Colonic mucosa (tissue), 4 donors: ENCODE results near the gene RTCA. TPM values are rescaled to one million over a fixed set of nuclear protein-coding genes. Genes with fewer than 3 reads are reported as not detected.

Experiments
- DNase-seq: peaks from one replicate; pipeline ENCODE4 v3.0.0-alpha.2; 2020
- H3K27ac ChIP-seq: fragments of 200-600 bp; one replicate; pipeline ENCODE4 v1.8.0; 2021
- H3K27me3 ChIP-seq: fragments of 200-600 bp; one replicate; pipeline ENCODE4 v1.8.0; 2021
- H3K36me3 ChIP-seq: fragments of 200-600 bp; one replicate; pipeline ENCODE4 v1.8.0; 2021
- H3K4me1 ChIP-seq: fragments of 200-600 bp; one replicate; pipeline ENCODE4 v1.8.0; 2021; ENCODE audit warnings: mild to moderate bottlenecking
- H3K4me3 ChIP-seq: fragments of 200-600 bp; one replicate; pipeline ENCODE4 v1.8.0; 2021
- H3K9ac ChIP-seq, 2 donors: one replicate each; pipeline ENCODE4 v1.7.0; 2013; ENCODE audit warnings: control low read depth in 2 of 2, low read depth in 2 of 2, low read length in 2 of 2
- H3K9me3 ChIP-seq: fragments of 200-600 bp; one replicate; pipeline ENCODE4 v1.8.0; 2021
- CTCF ChIP-seq: fragments of 200-600 bp; IDR thresholded peaks from one replicate; pipeline ENCODE4 v1.8.0; 2022; ENCODE audit warnings: antibody characterized with exemption, mild to moderate bottlenecking
- intact Hi-C: fragments of 100-400 bp; cut with DNase I; formaldehyde crosslinking; loops from one replicate; pipeline ENCODE4 v1.14.1; 2022
- total RNA-seq, 2 donors: library from RNA; stranded (reverse); fragmentation: NEBNext Ultra II Directional in 1 of 2; extraction: Animal tissue kit (Norgen Biotek cat#: 25700) in 1 of 2; gene quantifications; one replicate each; pipeline ENCODE4 v1.2.1, GENCODE V29; 2021
- donor health status: healthy.
- donor health status: DM: no; HTN: no; CAD: no.
- donor health status: DM: no; HTN: no; CAD: no.

Gene RTCA
- total RNA-seq, 2 donors from 2014 or later = 39.4 to 41.4 TPM

- no peak overlapping the region for H3K9ac ChIP-seq
- TF ChIP-seq CTCF = no peak
These were observed 50.6 kb downstream of the RTCA start for GRCh38 chr1:100316622-100317021.

GRCh38 chr1:100320311-100321099 lies 54.5 kb downstream of the RTCA start:
- Histone ChIP-seq H3K27me3 (no peaks in the 10 kb centered on the region), H3K4me1 (no peaks in the 10 kb centered on the region), H3K36me3 (no peaks in the 10 kb centered on the region), H3K9me3 (no peaks in the 10 kb centered on the region), H3K9ac (no peak overlapping the region), H3K27ac (no peak overlapping the region), H3K4me3 (no peak overlapping the region)
- DNase-seq = no peak
- intact Hi-C loops = no loop called here
- TF ChIP-seq CTCF = no peak

More at GRCh38 chr1:100316622-100317021, 50.6 kb downstream of the RTCA start:
- Histone ChIP-seq H3K4me1 (no peaks in the 10 kb centered on the region), H3K9me3 (no peaks in the 10 kb centered on the region), H3K27me3 (no peaks in the 10 kb centered on the region), H3K27ac (no peak overlapping the region), H3K36me3 (no peaks in the 10 kb centered on the region), H3K4me3 (no peak overlapping the region)
- DNase-seq = no peak
- intact Hi-C loops = no loop called here

GRCh38 chr1:100321100-100321493 lies 55.1 kb downstream of the RTCA start:
- intact Hi-C loops = no loop called here
- Histone ChIP-seq H3K4me1 (no peaks in the 10 kb centered on the region), H3K9ac (no peak overlapping the region), H3K4me3 (no peak overlapping the region), H3K36me3 (no peaks in the 10 kb centered on the region), H3K27ac (no peak overlapping the region), H3K9me3 (no peaks in the 10 kb centered on the region), H3K27me3 (no peaks in the 10 kb centered on the region)
- no peak for TF ChIP-seq CTCF
- DNase-seq = no peak

GRCh38 chr1:100321506-100321905 lies 55.5 kb downstream of the RTCA start:
- Histone ChIP-seq H3K4me3 (no peak overlapping the region), H3K27me3 (no peaks in the 10 kb centered on the region), H3K4me1 (no peaks in the 10 kb centered on the region), H3K9ac (no peak overlapping the region), H3K27ac (no peak overlapping the region), H3K36me3 (no peaks in the 10 kb centered on the region), H3K9me3 (no peaks in the 10 kb centered on the region)
- intact Hi-C loops = no loop called here
- DNase-seq = no peak
- no peak for TF ChIP-seq CTCF

GRCh38 chr1:100322436-100323211 lies 56.6 kb downstream of the RTCA start:
- no peak for DNase-seq
- Histone ChIP-seq H3K9me3 (no peaks in the 10 kb centered on the region), H3K4me3 (no peak overlapping the region), H3K9ac (no peak overlapping the region), H3K4me1 (no peaks in the 10 kb centered on the region), H3K27ac (no peak overlapping the region), H3K27me3 (no peaks in the 10 kb centered on the region), H3K36me3 (no peaks in the 10 kb centered on the region)
- TF ChIP-seq CTCF = no peak
- intact Hi-C loops = no loop called here
